Endothelial cell (in vitro differentiated cells): ENCODE results near the gene RGL3. TPM values are rescaled to one million over a fixed set of nuclear protein-coding genes. Genes with fewer than 3 reads are reported as not detected.

ENCODE experiments used
- DNase-seq: peaks from one replicate; pipeline ENCODE4 v3.0.0; 2021; ENCODE audit warnings: low spot score
- H3K27ac Mint-ChIP-seq: one replicate; pipeline ENCODE4 v1.8.0; 2021; ENCODE audit warnings: mixed read lengths, inconsistent platforms; ENCODE audit not compliant: unreplicated experiment
- H3K27me3 Mint-ChIP-seq: one replicate; pipeline ENCODE4 v1.8.0; 2021; ENCODE audit warnings: mild to moderate bottlenecking, moderate library complexity, mixed read lengths, inconsistent platforms; ENCODE audit not compliant: unreplicated experiment
- H3K36me3 Mint-ChIP-seq: one replicate; pipeline ENCODE4 v1.8.0; 2021; ENCODE audit warnings: mild to moderate bottlenecking, low read depth, mixed read lengths, inconsistent platforms; ENCODE audit not compliant: unreplicated experiment
- H3K4me1 Mint-ChIP-seq: one replicate; pipeline ENCODE4 v1.8.0; 2021; ENCODE audit warnings: mild to moderate bottlenecking, mixed read lengths, inconsistent platforms; ENCODE audit not compliant: unreplicated experiment
- H3K4me3 Mint-ChIP-seq: one replicate; pipeline ENCODE4 v1.8.0; 2021; ENCODE audit warnings: mild to moderate bottlenecking, mixed read lengths, inconsistent platforms; ENCODE audit not compliant: unreplicated experiment
- H3K9me3 Mint-ChIP-seq: one replicate; pipeline ENCODE4 v1.8.0; 2021; ENCODE audit warnings: mixed read lengths, inconsistent platforms; ENCODE audit not compliant: unreplicated experiment
- total RNA-seq: library from RNA; stranded (reverse); fragmentation: NEBNext Ultra II Directional; extraction: Animal tissue kit (Norgen Biotek cat#: 25700); gene quantifications from one replicate; pipeline ENCODE4 v1.2.1, GENCODE V29; 2021; ENCODE audit not compliant: unreplicated experiment
- TF ChIP-seq, protein P1 (sequence below): fragments of 200-600 bp; sonication (generic); IDR thresholded peaks from one replicate; pipeline ENCODE4 v1.5.0; 2021; ENCODE audit warnings: antibody characterized with exemption; ENCODE audit not compliant: unreplicated experiment

Gene RGL3
- total RNA-seq, 1 donor from 2014 or later = 0.69 TPM

DNA sequence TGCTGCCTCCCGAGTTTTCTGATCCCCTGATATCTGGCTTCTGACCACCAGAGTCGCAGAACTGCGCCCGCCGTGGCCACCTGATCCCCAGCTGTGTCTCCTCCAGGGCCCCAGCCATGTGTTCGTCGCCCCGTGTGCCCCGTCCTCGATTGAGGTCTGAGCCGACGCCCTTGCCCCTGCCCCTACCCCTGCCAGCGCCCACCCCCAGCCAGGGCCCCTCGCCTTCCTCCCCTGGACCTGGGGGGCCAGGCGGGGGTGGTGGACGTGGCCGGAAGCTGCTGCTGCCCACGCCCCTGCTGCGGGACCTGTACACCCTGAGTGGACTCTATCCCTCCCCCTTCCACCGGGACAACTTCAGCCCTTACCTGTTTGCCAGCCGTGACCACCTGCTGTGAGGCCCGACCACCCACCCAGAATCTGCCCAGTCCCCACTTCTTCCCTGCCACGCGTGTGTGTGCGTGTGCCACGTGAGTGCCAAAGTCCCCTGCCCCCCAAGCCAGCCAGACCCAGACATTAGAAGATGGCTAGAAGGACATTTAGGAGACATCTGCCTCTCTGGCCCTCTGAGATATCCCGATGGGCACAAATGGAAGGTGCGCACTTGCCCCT is 54.7 kb downstream of the RGL3 start:
- no peaks in the 10 kb centered on the region for H3K36me3 Mint-ChIP-seq
- peaks cover 2% of the 10 kb centered on the region for H3K27me3 Mint-ChIP-seq
- DNase-seq = no peak
- TF ChIP-seq, protein P1, sequence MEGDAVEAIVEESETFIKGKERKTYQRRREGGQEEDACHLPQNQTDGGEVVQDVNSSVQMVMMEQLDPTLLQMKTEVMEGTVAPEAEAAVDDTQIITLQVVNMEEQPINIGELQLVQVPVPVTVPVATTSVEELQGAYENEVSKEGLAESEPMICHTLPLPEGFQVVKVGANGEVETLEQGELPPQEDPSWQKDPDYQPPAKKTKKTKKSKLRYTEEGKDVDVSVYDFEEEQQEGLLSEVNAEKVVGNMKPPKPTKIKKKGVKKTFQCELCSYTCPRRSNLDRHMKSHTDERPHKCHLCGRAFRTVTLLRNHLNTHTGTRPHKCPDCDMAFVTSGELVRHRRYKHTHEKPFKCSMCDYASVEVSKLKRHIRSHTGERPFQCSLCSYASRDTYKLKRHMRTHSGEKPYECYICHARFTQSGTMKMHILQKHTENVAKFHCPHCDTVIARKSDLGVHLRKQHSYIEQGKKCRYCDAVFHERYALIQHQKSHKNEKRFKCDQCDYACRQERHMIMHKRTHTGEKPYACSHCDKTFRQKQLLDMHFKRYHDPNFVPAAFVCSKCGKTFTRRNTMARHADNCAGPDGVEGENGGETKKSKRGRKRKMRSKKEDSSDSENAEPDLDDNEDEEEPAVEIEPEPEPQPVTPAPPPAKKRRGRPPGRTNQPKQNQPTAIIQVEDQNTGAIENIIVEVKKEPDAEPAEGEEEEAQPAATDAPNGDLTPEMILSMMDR = no peak
- no peak overlapping the region for H3K27ac Mint-ChIP-seq
- H3K4me3 Mint-ChIP-seq = no peak overlapping the region
- no peaks in the 10 kb centered on the region for H3K9me3 Mint-ChIP-seq
- H3K4me1 Mint-ChIP-seq = peaks cover 4% of the 10 kb centered on the region

DNA sequence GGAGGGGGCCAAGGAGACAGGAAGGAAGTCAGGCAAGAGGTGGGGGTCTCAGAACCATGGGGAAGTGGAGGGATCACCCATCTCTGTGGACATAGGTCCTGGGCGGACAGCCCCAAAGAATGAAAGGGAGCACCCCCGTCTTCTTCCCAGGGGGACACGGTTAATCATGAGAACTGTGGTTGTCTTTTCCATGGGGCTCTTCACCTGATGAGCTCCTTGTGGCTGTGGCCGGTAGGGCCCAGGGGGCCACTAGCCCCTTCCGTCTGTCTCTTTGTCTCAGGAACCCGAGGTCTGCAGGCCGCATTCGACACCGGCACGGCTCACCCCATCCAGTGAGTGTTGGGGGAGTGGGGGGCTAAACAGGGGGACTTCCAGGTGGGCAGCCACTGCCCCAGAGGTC is 55.2 kb downstream of the RGL3 start:
- Mint-ChIP-seq H3K27me3 (peaks cover 7% of the 10 kb centered on the region), H3K4me1 (peaks cover 4% of the 10 kb centered on the region), H3K4me3 (no peak overlapping the region), H3K36me3 (no peaks in the 10 kb centered on the region), H3K9me3 (no peaks in the 10 kb centered on the region), H3K27ac (no peak overlapping the region)
- TF ChIP-seq, protein P1 = no peak
- DNase-seq = no peak

DNA sequence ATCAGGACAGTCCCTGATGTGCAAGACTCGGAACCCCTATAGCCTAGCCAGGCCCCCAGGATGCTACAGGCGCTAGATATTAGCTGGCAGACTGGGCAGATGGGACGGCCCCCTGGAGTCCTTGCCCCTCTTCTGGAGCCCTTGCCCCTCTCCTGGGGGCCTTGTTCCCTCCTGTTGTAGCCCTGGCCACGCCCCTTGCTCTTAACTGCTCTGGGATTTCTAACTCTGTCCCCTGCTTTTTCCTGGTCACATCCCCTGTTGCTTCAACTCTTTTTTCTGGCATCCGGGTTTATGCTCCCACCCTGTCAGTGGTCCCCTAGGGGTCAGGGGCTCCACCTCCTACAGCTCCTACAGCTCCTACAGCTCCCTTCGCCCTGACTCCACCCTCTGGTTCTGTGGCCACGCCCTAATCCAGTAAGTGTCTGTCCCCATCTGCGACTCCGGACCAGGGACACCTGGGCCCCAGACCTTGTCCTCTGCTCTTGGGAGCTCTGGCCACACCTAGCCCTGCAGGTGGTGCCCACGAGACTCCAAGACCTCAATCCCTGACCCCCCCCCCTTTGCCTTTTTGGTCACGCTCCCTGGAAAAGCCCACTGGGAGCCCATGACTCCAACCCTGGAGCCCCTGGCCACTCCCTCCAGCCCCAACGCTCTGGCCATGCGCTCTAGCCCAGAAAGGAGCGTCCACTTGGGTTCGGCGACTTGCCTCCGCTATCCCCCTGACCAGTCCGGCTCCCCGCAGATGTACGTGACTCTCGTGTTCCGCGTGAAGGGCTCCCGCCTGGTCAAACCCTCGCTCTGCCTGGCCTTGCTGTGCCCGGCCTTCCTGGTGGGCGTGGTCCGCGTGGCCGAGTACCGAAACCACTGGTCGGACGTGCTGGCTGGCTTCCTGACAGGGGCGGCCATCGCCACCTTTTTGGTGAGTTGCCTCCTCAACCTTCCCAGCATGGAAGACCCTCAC is 57.1 kb downstream of the RGL3 start:
- Mint-ChIP-seq H3K27ac (no peak overlapping the region), H3K27me3 (peaks cover 13% of the 10 kb centered on the region), H3K4me3 (peak overlapping the region; percentile 78), H3K36me3 (no peaks in the 10 kb centered on the region), H3K4me1 (peaks cover 4% of the 10 kb centered on the region), H3K9me3 (no peaks in the 10 kb centered on the region)
- TF ChIP-seq, protein P1 = no peak
- DNase-seq = no peak

DNA sequence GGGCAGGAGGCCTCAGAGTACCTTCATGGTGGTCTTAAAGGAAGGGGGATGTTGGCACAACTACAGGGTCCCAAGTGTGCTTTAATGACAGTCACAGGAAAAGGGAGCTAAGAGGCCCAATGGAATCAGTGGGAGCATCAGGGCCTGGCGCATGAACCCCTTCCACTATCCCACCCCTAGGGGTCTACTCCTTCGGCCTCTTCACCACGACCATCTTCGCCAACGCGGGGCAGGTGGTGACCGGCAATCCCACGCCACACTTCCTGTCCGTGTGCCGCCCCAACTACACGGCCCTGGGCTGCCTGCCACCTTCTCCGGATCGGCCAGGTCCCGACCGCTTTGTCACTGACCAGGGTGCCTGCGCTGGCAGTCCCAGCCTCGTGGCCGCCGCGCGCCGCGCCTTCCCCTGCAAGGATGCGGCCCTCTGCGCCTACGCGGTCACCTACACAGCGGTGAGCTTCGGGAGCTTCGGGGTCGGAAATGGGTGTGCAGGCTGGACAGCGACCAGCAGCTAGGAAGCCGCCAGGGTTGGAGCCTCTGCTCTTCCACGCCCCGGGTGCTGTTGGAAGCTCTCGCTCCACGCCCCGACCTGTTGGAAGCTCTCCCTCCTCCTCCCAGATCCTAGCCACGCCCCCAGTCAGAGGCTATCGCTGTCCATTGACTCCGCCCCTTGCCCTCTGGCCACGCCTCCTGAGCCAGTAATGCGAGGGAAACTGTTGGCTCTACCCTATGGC is 57.9 kb downstream of the RGL3 start:
- TF ChIP-seq, protein P1 = no peak
- Mint-ChIP-seq H3K36me3 (peaks cover 5% of the 10 kb centered on the region), H3K27ac (no peak overlapping the region), H3K27me3 (peaks cover 14% of the 10 kb centered on the region), H3K4me3 (peak overlapping the region; percentile 78), H3K9me3 (no peaks in the 10 kb centered on the region), H3K4me1 (peaks cover 8% of the 10 kb centered on the region)
- peak; percentile 80 for DNase-seq
